ENCODE data around the gene RHOT1.
A peak's percentile ranks its signal among the peaks of the same experiment; 100 is the strongest.

Gene RHOT1

GRCh38 chr17:32215696-32216095 lies 73.4 kb downstream of the RHOT1 start:
- peaks cover 17% of the 10 kb centered on the region for H3K4me1 Mint-ChIP-seq
- DNase-seq (ENCODE audit: low spot score in 2 of 2) (no peak), ATAC-seq (no peak)
- H3K27ac Mint-ChIP-seq, result no peak overlapping the region
- H3K4me3 Mint-ChIP-seq, result no peak overlapping the region
- H3K9me3 Mint-ChIP-seq, result no peaks in the 10 kb centered on the region
- H3K36me3 Mint-ChIP-seq, result peaks cover 37% of the 10 kb centered on the region

- DNase-seq (ENCODE audit: low spot score in 2 of 2), result no peak
- no peak overlapping the region for H3K4me3 Mint-ChIP-seq
- no peak overlapping the region for H3K27ac Mint-ChIP-seq
- H3K4me1 Mint-ChIP-seq, result peaks cover 23% of the 10 kb centered on the region
- no peaks in the 10 kb centered on the region for H3K9me3 Mint-ChIP-seq
- peaks cover 30% of the 10 kb centered on the region for H3K36me3 Mint-ChIP-seq
- no peak for ATAC-seq
These were observed 80.3 kb downstream of the RHOT1 start for GRCh38 chr17:32222621-32223020.

DNA sequence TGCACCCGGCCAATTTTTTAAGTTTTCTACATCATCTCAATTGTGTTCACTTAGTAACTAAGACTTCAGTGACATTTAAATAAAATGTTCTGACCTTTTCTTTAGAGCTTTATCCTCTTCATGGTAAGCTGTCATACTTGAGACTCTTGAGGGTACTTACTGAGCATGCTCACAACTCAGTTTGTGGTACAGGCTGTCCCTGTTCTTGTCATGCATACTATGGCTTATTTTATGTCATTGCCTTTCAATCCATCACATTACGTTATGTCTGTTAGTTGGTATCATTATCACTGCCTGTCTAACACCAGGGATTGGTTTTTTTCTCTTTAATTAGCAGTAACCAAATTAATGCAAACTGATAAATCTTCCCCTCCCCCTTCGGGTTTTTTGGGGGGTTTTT lies 81.4 kb downstream of the RHOT1 start:
- Mint-ChIP-seq H3K4me3 (no peak overlapping the region), H3K27ac (no peak overlapping the region), H3K9me3 (no peaks in the 10 kb centered on the region), H3K36me3 (peaks cover 28% of the 10 kb centered on the region), H3K4me1 (peaks cover 21% of the 10 kb centered on the region)
- ATAC-seq, result peak; percentile 57
- DNase-seq (ENCODE audit: low spot score in 2 of 2), result no peak

- peaks cover 19% of the 10 kb centered on the region for H3K36me3 Mint-ChIP-seq
- peaks cover 6% of the 10 kb centered on the region for H3K4me1 Mint-ChIP-seq
- ATAC-seq, result no peak
- no peaks in the 10 kb centered on the region for H3K9me3 Mint-ChIP-seq
- no peak overlapping the region for H3K4me3 Mint-ChIP-seq
- no peak overlapping the region for H3K27ac Mint-ChIP-seq
- DNase-seq (ENCODE audit: low spot score in 2 of 2), result no peak
These were observed 84.6 kb downstream of the RHOT1 start for GRCh38 chr17:32226886-32227285.

DNA sequence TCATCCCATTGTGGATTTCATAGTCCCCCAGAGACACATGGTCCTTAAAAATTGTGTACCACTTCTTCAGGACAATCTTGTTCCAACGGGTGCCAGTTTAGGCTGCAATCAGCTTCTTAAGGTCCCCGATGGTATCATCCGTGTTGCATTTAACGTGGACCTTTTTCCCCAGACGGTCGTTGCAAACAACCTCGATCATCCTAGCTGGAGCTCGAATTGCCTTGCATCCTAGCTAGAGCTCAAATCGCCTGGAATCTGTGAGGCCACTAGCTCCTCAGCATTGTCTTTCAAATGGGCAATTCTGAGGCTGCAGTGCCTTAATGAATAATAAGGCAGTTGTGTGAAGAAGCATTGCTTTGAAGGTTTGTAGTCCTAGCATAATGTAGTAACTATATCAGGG lies 85.6 kb downstream of the RHOT1 start:
- H3K36me3 Mint-ChIP-seq, result peaks cover 19% of the 10 kb centered on the region
- H3K27ac Mint-ChIP-seq, result no peak overlapping the region
- ATAC-seq, result no peak

DNA sequence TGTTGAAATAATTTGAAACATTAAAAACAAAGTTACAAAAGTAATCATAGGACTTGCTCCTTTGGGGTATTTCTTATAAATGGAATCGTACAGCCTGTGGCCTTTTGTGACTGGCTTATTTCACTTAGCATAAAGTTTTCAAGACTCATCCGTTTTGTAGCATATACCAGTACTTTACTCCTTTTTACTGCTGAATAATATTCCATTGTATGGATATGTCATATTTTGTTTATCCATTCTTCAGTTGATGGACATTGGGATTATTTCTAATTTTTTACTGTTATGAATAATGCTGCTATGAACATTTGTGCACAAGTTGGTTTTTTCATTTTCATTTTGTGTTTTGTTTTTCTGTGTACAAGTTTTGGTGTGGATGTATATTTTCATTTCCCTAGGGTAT lies 93.3 kb downstream of the RHOT1 start:
- DNase-seq (ENCODE audit: low spot score in 2 of 2) (no peak), ATAC-seq (no peak)
- Mint-ChIP-seq H3K36me3 (no peaks in the 10 kb centered on the region), H3K4me3 (no peak overlapping the region), H3K9me3 (no peaks in the 10 kb centered on the region), H3K27ac (peak overlapping the region; percentile 23), H3K4me1 (peaks cover 13% of the 10 kb centered on the region)

More for the DNA sequence above, 85.6 kb downstream of the RHOT1 start:
- Mint-ChIP-seq H3K4me1 (peaks cover 11% of the 10 kb centered on the region), H3K4me3 (no peak overlapping the region), H3K9me3 (no peaks in the 10 kb centered on the region)
- DNase-seq (ENCODE audit: low spot score in 2 of 2), result no peak

DNA sequence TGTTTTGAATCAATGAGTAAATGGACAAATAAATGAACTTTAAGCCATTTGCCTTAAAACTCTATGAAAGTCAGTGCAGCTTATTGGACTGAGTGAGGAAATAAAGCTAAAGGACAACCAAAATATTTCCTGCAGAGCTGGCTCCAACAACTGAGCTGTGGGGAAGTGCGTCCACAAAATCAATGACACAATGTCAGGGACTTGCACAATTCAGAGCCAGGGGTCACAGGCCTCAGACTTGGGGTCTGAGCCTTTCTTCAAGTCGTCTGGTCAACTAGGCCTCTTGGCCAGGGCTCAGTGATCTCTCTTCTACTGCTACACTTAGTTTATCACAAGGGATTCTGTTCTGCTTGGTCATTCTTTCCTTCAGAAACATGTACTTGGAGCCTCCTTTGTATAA lies 97.2 kb downstream of the RHOT1 start:
- H3K4me3 Mint-ChIP-seq, result no peak overlapping the region
- H3K4me1 Mint-ChIP-seq, result no peaks in the 10 kb centered on the region
- no peaks in the 10 kb centered on the region for H3K9me3 Mint-ChIP-seq
- ATAC-seq (no peak), DNase-seq (ENCODE audit: low spot score in 2 of 2) (no peak)
- no peaks in the 10 kb centered on the region for H3K36me3 Mint-ChIP-seq
- no peak overlapping the region for H3K27ac Mint-ChIP-seq

- no peak overlapping the region for H3K4me3 Mint-ChIP-seq
- no peak overlapping the region for H3K27ac Mint-ChIP-seq
- no peaks in the 10 kb centered on the region for H3K9me3 Mint-ChIP-seq
- H3K4me1 Mint-ChIP-seq, result no peaks in the 10 kb centered on the region
- H3K36me3 Mint-ChIP-seq, result no peaks in the 10 kb centered on the region
- no peak for ATAC-seq
- no peak for DNase-seq (ENCODE audit: low spot score in 2 of 2)
These were observed 98.4 kb downstream of the RHOT1 start for GRCh38 chr17:32240750-32241149.

DNA sequence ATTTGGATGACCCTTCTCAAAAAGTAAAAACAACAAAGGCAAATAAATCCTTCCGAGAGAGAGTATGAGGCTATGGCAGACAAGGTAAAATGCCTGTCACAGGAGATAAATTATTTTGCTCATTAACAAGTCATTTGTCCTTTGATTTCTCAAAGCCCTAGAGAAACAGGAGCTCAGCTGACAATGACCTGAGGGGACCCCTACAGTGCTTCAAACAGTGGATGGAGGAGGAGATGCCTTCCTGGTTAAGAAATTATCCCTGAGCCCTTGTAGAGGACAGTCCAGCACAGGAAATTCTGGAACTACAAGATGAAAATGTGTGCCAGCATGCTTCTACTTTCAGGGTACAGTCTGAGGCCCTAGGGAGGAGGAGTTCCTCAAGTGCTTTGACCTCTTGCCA lies 99.3 kb downstream of the RHOT1 start:
- H3K27ac Mint-ChIP-seq, result no peak overlapping the region

DNA sequence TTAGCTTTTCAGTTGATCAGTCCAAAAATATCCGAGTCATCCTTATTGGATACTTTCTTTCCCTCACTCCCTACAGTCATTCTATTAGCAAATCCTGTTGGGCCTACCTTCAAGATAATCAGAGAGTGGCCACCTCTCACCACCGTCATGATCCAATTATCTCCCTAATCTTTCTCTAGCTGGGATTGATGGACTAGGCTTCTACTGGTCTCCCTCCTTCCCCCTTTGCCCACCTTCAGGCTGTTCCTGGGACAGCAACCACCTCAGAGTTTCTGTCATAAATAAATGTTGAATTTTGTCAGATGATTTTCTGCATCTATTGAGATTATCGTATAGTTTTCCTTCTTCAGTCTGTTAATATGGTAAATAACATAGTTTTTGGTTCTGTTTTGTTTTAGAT lies 107.2 kb downstream of the RHOT1 start:
- DNase-seq (ENCODE audit: low spot score in 2 of 2), result no peak
- Mint-ChIP-seq H3K4me1 (no peaks in the 10 kb centered on the region), H3K36me3 (no peaks in the 10 kb centered on the region), H3K9me3 (no peaks in the 10 kb centered on the region), H3K4me3 (no peak overlapping the region), H3K27ac (no peak overlapping the region)
- no peak for ATAC-seq

More for the DNA sequence above, 99.3 kb downstream of the RHOT1 start:
- ATAC-seq, result no peak
- Mint-ChIP-seq H3K4me3 (no peak overlapping the region), H3K36me3 (no peaks in the 10 kb centered on the region), H3K9me3 (no peaks in the 10 kb centered on the region), H3K4me1 (no peaks in the 10 kb centered on the region)
- DNase-seq (ENCODE audit: low spot score in 2 of 2), result no peak

GRCh38 chr17:32253117-32253611 lies 110.9 kb downstream of the RHOT1 start:
- no peaks in the 10 kb centered on the region for H3K9me3 Mint-ChIP-seq
- DNase-seq (ENCODE audit: low spot score in 2 of 2) (peak; percentile 61 to 85), ATAC-seq (peak; percentile 97)
- H3K27ac Mint-ChIP-seq, result no peak overlapping the region
- no peaks in the 10 kb centered on the region for H3K36me3 Mint-ChIP-seq
- no peak overlapping the region for H3K4me3 Mint-ChIP-seq
- H3K4me1 Mint-ChIP-seq, result no peaks in the 10 kb centered on the region

- H3K4me1 Mint-ChIP-seq, result no peaks in the 10 kb centered on the region
- no peak for ATAC-seq
- no peak overlapping the region for H3K4me3 Mint-ChIP-seq
These were observed 113.9 kb downstream of the RHOT1 start for GRCh38 chr17:32256012-32256700.

GRCh38 chr17:32256701-32257019 lies 114.4 kb downstream of the RHOT1 start:
- H3K36me3 Mint-ChIP-seq, result no peaks in the 10 kb centered on the region
- H3K4me3 Mint-ChIP-seq, result no peak overlapping the region
- H3K9me3 Mint-ChIP-seq, result no peaks in the 10 kb centered on the region
- DNase-seq (ENCODE audit: low spot score in 2 of 2) (no peak), ATAC-seq (no peak)
- H3K27ac Mint-ChIP-seq, result no peak overlapping the region
- no peaks in the 10 kb centered on the region for H3K4me1 Mint-ChIP-seq

More at GRCh38 chr17:32256012-32256700, 113.9 kb downstream of the RHOT1 start:
- Mint-ChIP-seq H3K9me3 (no peaks in the 10 kb centered on the region), H3K36me3 (no peaks in the 10 kb centered on the region), H3K27ac (no peak overlapping the region)
- DNase-seq (ENCODE audit: low spot score in 2 of 2), result no peak

DNA sequence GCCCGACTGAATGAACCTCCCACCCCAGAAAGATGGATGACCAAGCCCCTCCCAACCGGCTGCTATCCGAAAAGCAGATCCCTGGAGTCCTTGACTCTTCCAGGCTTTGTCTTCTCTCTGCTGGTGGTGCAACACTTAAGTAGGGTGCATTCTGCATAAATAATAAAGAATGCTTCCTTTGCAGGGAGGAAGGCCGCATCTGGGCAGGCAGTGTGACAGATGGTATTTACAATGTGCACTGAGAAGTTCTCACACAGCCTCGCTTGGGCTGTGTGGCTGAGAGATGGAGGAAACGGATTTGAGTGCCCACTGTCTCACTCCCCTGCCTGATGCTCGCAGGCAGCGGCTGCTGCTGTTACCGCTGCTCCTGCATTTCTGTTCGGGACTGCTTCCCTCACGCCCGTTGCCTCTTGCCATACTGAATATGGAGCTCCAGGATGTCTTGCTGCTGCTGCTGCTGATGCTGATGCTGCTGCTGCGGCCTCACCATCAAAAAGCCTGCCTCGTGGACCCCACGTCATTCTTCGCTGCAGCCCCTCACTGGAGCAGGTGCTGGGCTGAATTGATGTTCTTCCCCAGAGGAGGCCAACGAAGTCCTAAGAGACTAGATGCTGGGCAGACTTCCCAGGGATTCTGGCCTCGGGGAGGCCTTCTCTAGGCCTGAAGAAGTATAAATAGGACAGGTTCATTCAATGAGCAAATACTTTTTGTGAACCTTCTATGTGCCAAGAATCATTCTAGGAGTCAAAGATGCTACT lies 116.3 kb downstream of the RHOT1 start:
- no peak overlapping the region for H3K27ac Mint-ChIP-seq
- DNase-seq (ENCODE audit: low spot score in 2 of 2) (no peak), ATAC-seq (no peak)
- no peaks in the 10 kb centered on the region for H3K9me3 Mint-ChIP-seq
- H3K4me1 Mint-ChIP-seq, result no peaks in the 10 kb centered on the region
- no peak overlapping the region for H3K4me3 Mint-ChIP-seq
- H3K36me3 Mint-ChIP-seq, result no peaks in the 10 kb centered on the region

DNA sequence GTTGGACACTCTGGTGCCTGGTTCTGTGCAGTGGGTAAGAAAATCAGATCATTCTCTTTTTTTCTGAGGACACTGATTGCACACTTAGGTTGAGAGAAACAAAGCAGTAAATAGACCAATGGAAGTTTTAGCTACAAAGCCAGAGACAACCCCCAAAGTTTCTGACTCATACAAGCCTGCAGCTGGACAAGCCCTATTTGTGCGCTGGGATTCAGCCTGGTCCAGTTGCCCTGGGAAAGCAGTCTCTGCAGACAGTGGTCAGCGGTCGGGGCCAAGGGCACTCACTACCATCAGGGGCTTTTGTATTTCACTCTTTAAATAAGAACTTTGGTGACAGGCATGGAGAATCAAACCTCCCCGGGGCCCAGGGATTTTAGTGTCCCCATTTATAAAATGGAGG lies 117.3 kb downstream of the RHOT1 start:
- DNase-seq (ENCODE audit: low spot score in 2 of 2) (no peak), ATAC-seq (no peak)
- H3K27ac Mint-ChIP-seq, result no peak overlapping the region

DNA sequence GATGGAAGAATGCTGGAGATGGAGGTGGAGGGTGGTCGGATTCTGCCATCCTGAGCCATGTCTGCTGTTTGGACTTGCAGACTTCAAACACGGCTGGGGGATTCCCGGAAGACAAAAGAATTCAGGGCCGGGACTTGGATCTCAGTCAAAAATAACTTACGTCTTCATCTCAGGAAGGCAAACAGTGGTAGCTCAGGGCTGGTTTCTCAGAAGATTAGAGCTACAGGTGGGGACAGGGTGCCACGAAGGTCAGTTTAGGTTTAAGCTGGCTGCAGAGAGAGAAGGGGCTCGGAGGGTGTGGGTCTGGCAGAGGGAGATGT lies 119.1 kb downstream of the RHOT1 start:
- Mint-ChIP-seq H3K36me3 (no peaks in the 10 kb centered on the region), H3K4me1 (peaks cover 10% of the 10 kb centered on the region), H3K9me3 (no peaks in the 10 kb centered on the region), H3K27ac (no peak overlapping the region), H3K4me3 (no peak overlapping the region)
- DNase-seq (ENCODE audit: low spot score in 2 of 2) (no peak), ATAC-seq (no peak)

More for the DNA sequence above, 117.3 kb downstream of the RHOT1 start:
- Mint-ChIP-seq H3K4me1 (peaks cover 2% of the 10 kb centered on the region), H3K36me3 (no peaks in the 10 kb centered on the region), H3K4me3 (no peak overlapping the region), H3K9me3 (no peaks in the 10 kb centered on the region)
